ENCODE measurements around the gene YBEY. TPM values are rescaled to one million over a fixed set of nuclear protein-coding genes. Genes with fewer than 3 reads are reported as not detected.
"Not testable (repeated sequence)": the region's sequence is repeated elsewhere in the genome, so short reads cannot be mapped to it uniquely, and the experiment has no call there.

Gene YBEY
- total RNA-seq, 1 experiment from 2014 or later: 13.8 TPM

DNA sequence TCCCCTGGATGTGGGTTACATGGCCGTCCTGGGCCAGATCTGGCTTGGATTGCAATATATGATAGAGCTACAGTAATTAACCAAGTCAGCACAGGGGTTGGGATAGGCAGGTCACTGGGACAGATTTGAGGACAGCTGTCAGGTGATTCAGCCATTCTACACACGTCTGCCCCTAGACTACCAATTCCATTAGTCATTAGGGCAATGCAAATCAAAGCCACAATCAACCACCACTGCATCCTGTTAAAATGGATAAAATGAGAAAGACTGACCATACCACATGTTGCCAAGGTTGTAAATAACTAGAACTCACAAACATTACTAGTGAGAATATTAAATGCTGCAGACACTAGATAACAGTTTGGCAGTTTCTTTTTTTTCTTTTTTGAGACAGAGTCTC is 21.5 kb downstream of the YBEY start:
- peak in 1 of 2 experiments; percentile 58 for DNase-seq
- no peaks in the 10 kb centered on the region for H3K9me2 ChIP-seq (ENCODE audit: insufficient read depth)
- H2AFZ ChIP-seq: no peak overlapping the region
- no peaks in the 10 kb centered on the region for H3K27me3 ChIP-seq (ENCODE audit: insufficient read depth, low read depth)
- no peaks in the 10 kb centered on the region for H4K20me1 ChIP-seq (ENCODE audit: insufficient read depth)
- no peak overlapping the region for H3K4me3 ChIP-seq
- no peak for TF ChIP-seq EZH2 (IDR thresholded peaks at IDR 0.05; ENCODE audit: low read depth)
- TF ChIP-seq, protein P1, sequence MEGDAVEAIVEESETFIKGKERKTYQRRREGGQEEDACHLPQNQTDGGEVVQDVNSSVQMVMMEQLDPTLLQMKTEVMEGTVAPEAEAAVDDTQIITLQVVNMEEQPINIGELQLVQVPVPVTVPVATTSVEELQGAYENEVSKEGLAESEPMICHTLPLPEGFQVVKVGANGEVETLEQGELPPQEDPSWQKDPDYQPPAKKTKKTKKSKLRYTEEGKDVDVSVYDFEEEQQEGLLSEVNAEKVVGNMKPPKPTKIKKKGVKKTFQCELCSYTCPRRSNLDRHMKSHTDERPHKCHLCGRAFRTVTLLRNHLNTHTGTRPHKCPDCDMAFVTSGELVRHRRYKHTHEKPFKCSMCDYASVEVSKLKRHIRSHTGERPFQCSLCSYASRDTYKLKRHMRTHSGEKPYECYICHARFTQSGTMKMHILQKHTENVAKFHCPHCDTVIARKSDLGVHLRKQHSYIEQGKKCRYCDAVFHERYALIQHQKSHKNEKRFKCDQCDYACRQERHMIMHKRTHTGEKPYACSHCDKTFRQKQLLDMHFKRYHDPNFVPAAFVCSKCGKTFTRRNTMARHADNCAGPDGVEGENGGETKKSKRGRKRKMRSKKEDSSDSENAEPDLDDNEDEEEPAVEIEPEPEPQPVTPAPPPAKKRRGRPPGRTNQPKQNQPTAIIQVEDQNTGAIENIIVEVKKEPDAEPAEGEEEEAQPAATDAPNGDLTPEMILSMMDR (conservative IDR thresholded peaks at IDR 0.05): no peak
- no peaks in the 10 kb centered on the region for H3K36me3 ChIP-seq (ENCODE audit: low read depth)
- H3K4me2 ChIP-seq: no peak overlapping the region
- H3F3A ChIP-seq (ENCODE audit: insufficient read depth, low read depth): no peaks in the 10 kb centered on the region
- BruUV-seq (replicated peaks): no TSS peak
- H3K27ac ChIP-seq: no peak overlapping the region
- H3K4me1 ChIP-seq (replicated peaks; ENCODE audit: insufficient read depth): no peaks in the 10 kb centered on the region
- CTCF ChIA-PET: interaction anchor here (0.8 kb wide), 1 partner anchor 13 kb away, joined by 4 read pairs; no protein-coding TSS in a partner anchor
- intact Hi-C loops (cut with micrococcal nuclease; ENCODE audit: unreplicated experiment): no loop called here
- POLR2A ChIA-PET (ENCODE audit: unreplicated experiment): no interaction called here
- no peaks in the 10 kb centered on the region for H3K79me2 ChIP-seq (ENCODE audit: low read depth)
- no peaks in the 10 kb centered on the region for H3K9me3 ChIP-seq (ENCODE audit: insufficient read depth, low read depth)

DNA sequence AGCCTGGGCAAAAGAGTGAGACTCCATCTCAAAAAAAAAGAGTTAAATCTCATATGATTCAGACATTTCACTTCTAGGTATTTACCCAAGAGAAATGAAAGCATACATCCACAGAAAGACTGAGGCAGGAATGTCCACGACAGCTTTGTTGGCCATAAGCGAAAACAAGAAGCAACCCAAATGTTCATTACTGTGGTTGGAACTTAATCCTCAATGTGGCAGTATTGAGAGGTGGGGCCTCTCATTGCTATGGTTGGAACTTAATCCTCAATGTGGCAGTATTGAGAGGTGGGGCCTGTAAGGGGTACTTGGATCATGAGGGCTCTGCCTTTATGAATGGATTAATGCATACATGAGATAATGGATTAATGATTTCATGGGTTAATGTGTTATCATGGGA is 22.3 kb downstream of the YBEY start:
- H3K9me2 ChIP-seq (ENCODE audit: insufficient read depth): no peaks in the 10 kb centered on the region
- no peak for TF ChIP-seq EZH2 (IDR thresholded peaks at IDR 0.05; ENCODE audit: low read depth)
- TF ChIP-seq, protein P1 (conservative IDR thresholded peaks at IDR 0.05): no peak
- no peaks in the 10 kb centered on the region for H3K9me3 ChIP-seq (ENCODE audit: insufficient read depth, low read depth)
- no peaks in the 10 kb centered on the region for H3K36me3 ChIP-seq (ENCODE audit: low read depth)
- H3F3A ChIP-seq (ENCODE audit: insufficient read depth, low read depth): no peaks in the 10 kb centered on the region
- H4K20me1 ChIP-seq (ENCODE audit: insufficient read depth): no peaks in the 10 kb centered on the region
- ChIA-PET POLR2A (ENCODE audit: unreplicated experiment) (no interaction called here), CTCF (no interaction called here)
- intact Hi-C loops (cut with micrococcal nuclease; ENCODE audit: unreplicated experiment): no loop called here
- no peaks in the 10 kb centered on the region for H3K79me2 ChIP-seq (ENCODE audit: low read depth)
- H3K4me3 ChIP-seq: no peak overlapping the region
- no peak overlapping the region for H3K4me2 ChIP-seq
- no peaks in the 10 kb centered on the region for H3K4me1 ChIP-seq (replicated peaks; ENCODE audit: insufficient read depth)
- no peak overlapping the region for H2AFZ ChIP-seq
- no peak for DNase-seq
- H3K27me3 ChIP-seq (ENCODE audit: insufficient read depth, low read depth): no peaks in the 10 kb centered on the region
- no peak overlapping the region for H3K27ac ChIP-seq
- BruUV-seq (replicated peaks): no TSS peak

DNA sequence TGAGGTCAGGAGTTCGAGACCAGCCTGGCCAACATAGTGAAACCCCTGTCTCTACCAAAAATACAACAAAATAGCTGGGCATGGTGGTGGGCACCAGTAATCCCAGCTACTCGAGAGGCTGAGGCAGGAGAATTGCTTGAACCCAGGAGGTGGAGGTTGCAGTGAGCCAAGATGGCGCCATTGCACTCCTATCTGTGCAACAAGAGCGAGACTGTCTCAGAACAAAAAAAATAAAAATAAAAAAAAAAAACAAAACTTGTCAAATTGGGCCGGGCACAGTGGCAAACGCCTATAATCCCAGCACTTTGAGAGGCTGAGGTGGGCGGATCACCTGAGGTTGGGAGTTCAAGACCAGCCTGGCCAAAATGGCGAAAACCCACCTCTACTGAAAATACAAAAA is 24.1 kb downstream of the YBEY start:
- H3K36me3 ChIP-seq (ENCODE audit: low read depth); CTCF ChIA-PET; H3K27me3 ChIP-seq (ENCODE audit: insufficient read depth, low read depth); H3K79me2 ChIP-seq (ENCODE audit: low read depth); H3K4me3 ChIP-seq; POLR2A ChIA-PET (ENCODE audit: unreplicated experiment); intact Hi-C loops (cut with micrococcal nuclease; ENCODE audit: unreplicated experiment); H4K20me1 ChIP-seq (ENCODE audit: insufficient read depth); DNase-seq; H3K4me1 ChIP-seq (replicated peaks; ENCODE audit: insufficient read depth); H3K9me3 ChIP-seq (ENCODE audit: insufficient read depth, low read depth); BruUV-seq (replicated peaks); H3F3A ChIP-seq (ENCODE audit: insufficient read depth, low read depth); H3K4me2 ChIP-seq; H2AFZ ChIP-seq; H3K27ac ChIP-seq; H3K9me2 ChIP-seq (ENCODE audit: insufficient read depth): not testable (repeated sequence)

DNA sequence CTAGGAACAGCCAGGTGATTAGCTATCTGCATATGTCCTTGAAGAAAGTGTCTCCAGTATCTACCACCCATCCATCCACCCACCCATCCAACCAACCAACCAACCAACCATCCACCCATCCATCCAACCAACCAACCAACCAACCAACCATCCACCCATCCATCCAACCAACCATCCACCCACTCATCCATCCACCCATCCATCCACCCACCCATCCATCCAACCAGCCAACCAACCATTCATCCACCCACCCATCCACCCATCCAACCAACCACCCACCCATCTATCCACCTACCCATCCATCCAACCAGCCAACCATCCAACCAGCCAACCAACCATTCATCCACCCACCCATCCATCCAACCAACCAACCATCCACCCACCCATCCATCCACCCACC is 25.4 kb downstream of the YBEY start:
- ChIA-PET CTCF (no interaction called here), POLR2A (ENCODE audit: unreplicated experiment) (no interaction called here)
- H3K36me3 ChIP-seq (ENCODE audit: low read depth): no peaks in the 10 kb centered on the region
- DNase-seq: no peak
- no peaks in the 10 kb centered on the region for H3K27me3 ChIP-seq (ENCODE audit: insufficient read depth, low read depth)
- H3K4me1 ChIP-seq (replicated peaks; ENCODE audit: insufficient read depth): no peaks in the 10 kb centered on the region
- H3K4me3 ChIP-seq: no peak overlapping the region
- TF ChIP-seq, protein P1 (conservative IDR thresholded peaks at IDR 0.05): no peak
- TF ChIP-seq EZH2 (IDR thresholded peaks at IDR 0.05; ENCODE audit: low read depth): no peak
- H3K4me2 ChIP-seq: no peak overlapping the region
- H2AFZ ChIP-seq: no peak overlapping the region
- H3F3A ChIP-seq (ENCODE audit: insufficient read depth, low read depth): no peaks in the 10 kb centered on the region
- BruUV-seq (replicated peaks): no TSS peak
- no peaks in the 10 kb centered on the region for H3K9me3 ChIP-seq (ENCODE audit: insufficient read depth, low read depth)
- no peaks in the 10 kb centered on the region for H3K9me2 ChIP-seq (ENCODE audit: insufficient read depth)
- H3K79me2 ChIP-seq (ENCODE audit: low read depth): no peaks in the 10 kb centered on the region
- no peaks in the 10 kb centered on the region for H4K20me1 ChIP-seq (ENCODE audit: insufficient read depth)
- H3K27ac ChIP-seq: no peak overlapping the region
- intact Hi-C loops (cut with micrococcal nuclease; ENCODE audit: unreplicated experiment): no loop called here

Measured in PC-9 (cell line).